OCI-LY3 (cell line): ENCODE data around the gene MCAT.

Experiments used
- H2AFZ ChIP-seq: fragments of 200-600, 300-600 bp; shearing (Covaris generic); 2 replicates; pipeline ENCODE4 v1.6.0; 2014; ENCODE audit warnings: antibody characterized with exemption, low read depth, low read length
- H3K27ac ChIP-seq: fragments of 200-600, 300-600 bp; sonication (generic); 2 replicates; pipeline ENCODE4 v1.5.1; 2014; ENCODE audit warnings: mild to moderate bottlenecking, low read length, moderate library complexity, mixed read lengths
- H3K27me3 ChIP-seq: fragments of 200-600, 300-600 bp; sonication (generic); 2 replicates; pipeline ENCODE4 v1.6.1; 2014; ENCODE audit warnings: low read depth, low read length, mixed read lengths
- H3K36me3 ChIP-seq: fragments of 200-600, 300-600 bp; sonication (generic); replicated peaks from 2 replicates; pipeline ENCODE3; 2014; ENCODE audit warnings: low read depth, low read length, mixed read lengths
- H3K4me1 ChIP-seq: fragments of 300-600, 200-600 bp; sonication (generic); 2 replicates; pipeline ENCODE4 v1.6.1; 2014; ENCODE audit warnings: low read length, mixed read lengths
- H3K4me2 ChIP-seq: fragments of 200-600, 300-600 bp; sonication (generic); 2 replicates; pipeline ENCODE4 v1.6.1; 2014; ENCODE audit warnings: low read length, mixed read lengths
- H3K4me3 ChIP-seq: fragments of 300-600, 200-600 bp; sonication (generic); 2 replicates; pipeline ENCODE4 v1.5.1; 2014; ENCODE audit warnings: antibody characterized with exemption, mild to moderate bottlenecking, low read length, moderate library complexity
- H3K79me2 ChIP-seq: fragments of 300-600, 200-600 bp; shearing (Covaris generic); 2 replicates; pipeline ENCODE4 v1.6.1; 2014; ENCODE audit warnings: mild to moderate bottlenecking, low read length, mixed read lengths
- H3K9ac ChIP-seq: fragments of 300-600, 200-600 bp; shearing (Covaris generic); 2 replicates; pipeline ENCODE4 v1.6.0; 2014; ENCODE audit warnings: mild to moderate bottlenecking, low read length, moderate library complexity
- H3K9me3 ChIP-seq: fragments of 200-600, 300-600 bp; shearing (Covaris generic); 2 replicates; pipeline ENCODE4 v1.6.1; 2014; ENCODE audit warnings: low read length, mixed read lengths; ENCODE audit not compliant: insufficient read depth
- H4K20me1 ChIP-seq: fragments of 200-600, 300-600 bp; sonication (generic); 2 replicates; pipeline ENCODE4 v1.6.1; 2016; ENCODE audit warnings: low read length, mixed read lengths; ENCODE audit not compliant: insufficient read depth
- EZH2phosphoT487 ChIP-seq: fragments of 200-600 bp; shearing (Covaris generic); IDR thresholded peaks from 2 replicates; pipeline ENCODE4 v1.6.1; 2018; ENCODE audit warnings: antibody characterized with exemption, mixed run types, low read depth
- TF ChIP-seq, protein P1 (sequence below): fragments of 200-600, 300-600 bp; sonication (generic); IDR thresholded peaks from 2 replicates; pipeline ENCODE4 v1.5.1; 2014; ENCODE audit warnings: antibody characterized with exemption, low read length, low read depth

MCAT gene

DNA sequence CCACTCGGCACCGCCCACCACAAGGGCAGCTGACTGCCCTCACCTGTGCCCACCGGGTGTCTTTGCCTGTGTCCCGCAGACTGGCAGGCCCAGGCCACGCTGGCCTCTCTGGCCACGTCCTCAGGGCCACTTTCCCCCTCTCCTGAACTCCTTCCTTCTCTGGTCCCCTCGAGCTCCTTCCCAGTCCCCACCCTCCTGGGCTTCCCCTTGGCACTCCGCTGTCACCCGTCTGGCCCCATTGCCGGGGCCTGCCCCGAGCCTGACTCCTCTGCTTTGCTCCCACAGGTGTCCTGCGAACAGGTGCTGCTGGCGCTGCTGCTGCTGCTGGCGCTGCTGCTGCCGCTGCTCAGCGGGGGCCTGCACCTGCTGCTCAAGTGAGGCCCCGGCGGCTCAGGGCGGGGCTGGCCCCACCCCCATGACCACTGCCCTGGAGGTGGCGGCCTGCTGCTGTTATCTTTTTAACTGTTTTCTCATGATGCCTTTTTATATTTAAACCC is 14.2 kb downstream of the MCAT start:
- H3K4me1 ChIP-seq = peaks cover 17% of the 10 kb centered on the region
- 0 out of 2 replicates have a peak, but pooled peaks cover 5% of the 10 kb centered on the region for H4K20me1 ChIP-seq
- H3K9ac ChIP-seq = no peak overlapping the region
- peak overlapping the region; percentile 46 for H3K4me2 ChIP-seq
- TF ChIP-seq, protein P1, sequence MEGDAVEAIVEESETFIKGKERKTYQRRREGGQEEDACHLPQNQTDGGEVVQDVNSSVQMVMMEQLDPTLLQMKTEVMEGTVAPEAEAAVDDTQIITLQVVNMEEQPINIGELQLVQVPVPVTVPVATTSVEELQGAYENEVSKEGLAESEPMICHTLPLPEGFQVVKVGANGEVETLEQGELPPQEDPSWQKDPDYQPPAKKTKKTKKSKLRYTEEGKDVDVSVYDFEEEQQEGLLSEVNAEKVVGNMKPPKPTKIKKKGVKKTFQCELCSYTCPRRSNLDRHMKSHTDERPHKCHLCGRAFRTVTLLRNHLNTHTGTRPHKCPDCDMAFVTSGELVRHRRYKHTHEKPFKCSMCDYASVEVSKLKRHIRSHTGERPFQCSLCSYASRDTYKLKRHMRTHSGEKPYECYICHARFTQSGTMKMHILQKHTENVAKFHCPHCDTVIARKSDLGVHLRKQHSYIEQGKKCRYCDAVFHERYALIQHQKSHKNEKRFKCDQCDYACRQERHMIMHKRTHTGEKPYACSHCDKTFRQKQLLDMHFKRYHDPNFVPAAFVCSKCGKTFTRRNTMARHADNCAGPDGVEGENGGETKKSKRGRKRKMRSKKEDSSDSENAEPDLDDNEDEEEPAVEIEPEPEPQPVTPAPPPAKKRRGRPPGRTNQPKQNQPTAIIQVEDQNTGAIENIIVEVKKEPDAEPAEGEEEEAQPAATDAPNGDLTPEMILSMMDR = no peak
- no peak for TF ChIP-seq EZH2phosphoT487
- H3K4me3 ChIP-seq = no peak overlapping the region
- H3K79me2 ChIP-seq = no peaks in the 10 kb centered on the region
- no peak overlapping the region for H2AFZ ChIP-seq
- H3K27me3 ChIP-seq = no peaks in the 10 kb centered on the region
- peaks cover 10% of the 10 kb centered on the region for H3K36me3 ChIP-seq
- H3K27ac ChIP-seq = no peak overlapping the region
- no peaks in the 10 kb centered on the region for H3K9me3 ChIP-seq

DNA sequence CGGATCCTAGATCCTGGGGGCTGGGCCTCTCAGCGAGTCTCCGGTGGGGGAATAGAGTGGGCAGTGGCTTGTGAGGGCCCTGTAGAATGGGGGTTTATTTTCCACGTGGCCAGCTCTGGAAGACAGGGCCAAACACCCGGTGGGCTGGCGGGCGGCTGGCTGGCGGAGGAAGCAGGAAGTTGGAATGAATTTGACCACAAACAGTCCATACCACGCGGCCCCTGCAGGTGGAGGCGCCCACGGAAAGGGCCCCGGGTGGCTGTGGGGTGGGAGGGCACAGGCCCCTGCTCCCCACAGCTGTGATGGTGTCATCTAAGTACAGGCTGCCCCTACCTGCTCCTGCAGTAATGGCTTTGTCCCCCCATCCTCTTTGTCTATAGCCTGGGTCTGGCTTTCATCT is 15.1 kb downstream of the MCAT start:
- H3K27me3 ChIP-seq = no peaks in the 10 kb centered on the region
- H3K9ac ChIP-seq = no peak overlapping the region
- H3K79me2 ChIP-seq = no peaks in the 10 kb centered on the region
- no peaks in the 10 kb centered on the region for H3K9me3 ChIP-seq
- no peak overlapping the region for H3K4me2 ChIP-seq
- no peak overlapping the region for H2AFZ ChIP-seq
- TF ChIP-seq EZH2phosphoT487 = no peak
- TF ChIP-seq, protein P1 = no peak
- 0 out of 2 replicates have a peak, but pooled peaks cover 5% of the 10 kb centered on the region for H4K20me1 ChIP-seq
- peaks cover 17% of the 10 kb centered on the region for H3K4me1 ChIP-seq
- peaks cover 5% of the 10 kb centered on the region for H3K36me3 ChIP-seq
- H3K27ac ChIP-seq = no peak overlapping the region
- H3K4me3 ChIP-seq = no peak overlapping the region

DNA sequence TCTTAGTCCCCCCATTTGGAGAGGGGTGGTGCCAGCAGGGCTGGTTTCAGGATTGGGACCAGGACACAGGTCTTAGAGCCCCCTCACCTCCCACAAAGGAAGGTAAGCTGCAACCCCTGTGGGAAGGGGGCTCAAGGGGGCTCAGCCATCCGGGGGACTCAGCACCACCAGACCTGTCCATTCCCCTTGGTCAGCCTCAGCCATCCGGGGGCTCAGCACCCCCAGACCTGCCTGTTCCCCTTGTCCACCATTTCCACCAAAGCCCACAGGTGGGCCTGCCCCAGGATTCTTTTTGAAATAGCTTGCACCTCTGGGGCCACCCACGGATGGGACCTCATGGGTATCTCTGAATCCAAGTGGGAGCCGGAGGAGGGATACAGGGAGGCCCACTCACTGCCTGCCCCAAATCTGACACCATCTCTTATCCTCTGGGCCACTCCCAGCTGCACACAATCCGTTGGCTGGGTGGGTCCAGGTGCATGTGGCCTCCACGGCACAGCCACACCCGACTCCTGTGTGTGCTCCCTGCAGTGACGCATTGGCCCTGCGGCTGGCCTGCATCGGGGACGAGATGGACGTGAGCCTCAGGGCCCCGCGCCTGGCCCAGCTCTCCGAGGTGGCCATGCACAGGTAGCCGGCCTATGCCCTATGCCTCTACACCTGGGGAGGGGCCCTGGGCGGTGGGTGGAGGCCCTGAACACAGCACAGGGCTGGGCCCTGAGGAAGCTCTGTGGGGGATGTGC is 15.9 kb downstream of the MCAT start:
- peaks cover 5% of the 10 kb centered on the region for H3K36me3 ChIP-seq
- no peaks in the 10 kb centered on the region for H3K9me3 ChIP-seq
- no peak overlapping the region for H3K9ac ChIP-seq
- H3K79me2 ChIP-seq = no peaks in the 10 kb centered on the region
- H3K27me3 ChIP-seq = peaks cover 2% of the 10 kb centered on the region; the same call in 1 of the 2 replicates
- H3K4me2 ChIP-seq = no peak overlapping the region
- H3K4me3 ChIP-seq = no peak overlapping the region
- no peak for TF ChIP-seq EZH2phosphoT487
- TF ChIP-seq, protein P1 = no peak
- H3K4me1 ChIP-seq = peaks cover 17% of the 10 kb centered on the region
- no peak overlapping the region for H2AFZ ChIP-seq
- H3K27ac ChIP-seq = no peak overlapping the region
- 0 out of 2 replicates have a peak, but pooled peaks cover 5% of the 10 kb centered on the region for H4K20me1 ChIP-seq

DNA sequence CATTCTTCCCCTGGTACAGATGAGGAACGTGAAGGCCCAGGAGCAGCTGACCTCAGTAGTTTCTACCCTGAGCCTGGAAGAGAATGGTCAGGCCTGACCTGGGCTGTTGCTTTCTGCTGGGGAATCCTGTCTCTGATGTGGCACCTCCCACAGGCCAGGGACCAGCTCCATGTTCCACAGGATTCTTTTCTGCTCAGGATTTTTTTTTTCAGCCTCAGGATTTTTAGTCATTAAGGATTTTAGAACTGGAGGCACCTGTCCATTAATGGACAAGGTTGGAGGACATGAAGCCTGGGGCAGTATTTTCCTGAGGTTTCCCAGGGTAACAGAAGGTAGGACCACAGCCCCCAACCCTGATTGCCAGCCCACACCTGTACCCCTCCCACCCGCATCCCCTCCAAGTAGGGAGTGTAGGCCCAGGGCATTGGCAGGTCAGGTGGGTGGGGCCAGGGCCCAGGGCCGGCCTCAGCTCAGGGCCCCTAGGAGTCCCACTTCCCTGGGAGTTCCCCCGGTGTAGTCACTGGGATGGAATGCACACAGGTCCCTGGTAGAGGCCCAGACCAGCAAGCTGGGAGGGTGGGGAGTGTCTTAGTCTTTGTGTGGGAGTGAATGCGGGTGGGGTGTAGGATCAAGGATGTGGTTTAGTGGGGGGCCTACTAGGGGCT is 16.6 kb downstream of the MCAT start:
- no peak overlapping the region for H3K9ac ChIP-seq
- H3K36me3 ChIP-seq = peaks cover 4% of the 10 kb centered on the region
- 0 out of 2 replicates have a peak, but pooled peaks cover 3% of the 10 kb centered on the region for H4K20me1 ChIP-seq
- H3K27ac ChIP-seq = no peak overlapping the region
- peaks cover 23% of the 10 kb centered on the region for H3K4me1 ChIP-seq
- H3K79me2 ChIP-seq = no peaks in the 10 kb centered on the region
- no peaks in the 10 kb centered on the region for H3K9me3 ChIP-seq
- TF ChIP-seq EZH2phosphoT487 = no peak
- TF ChIP-seq, protein P1 = no peak
- no peak overlapping the region for H3K4me3 ChIP-seq
- peaks cover 2% of the 10 kb centered on the region; the same call in 1 of the 2 replicates for H3K27me3 ChIP-seq
- no peak overlapping the region for H2AFZ ChIP-seq
- H3K4me2 ChIP-seq = no peak overlapping the region
